Measurements from ENCODE around the gene TRAK1.

- TF ChIP-seq POLR2A (IDR thresholded peaks at IDR 0.05; ENCODE audit: low read length): no peak
- no peak for TF ChIP-seq GATA1 (IDR thresholded peaks at IDR 0.05; ENCODE audit: low read depth, low read length)
These were observed 15.5 kb downstream of the TRAK1 start for GRCh38 chr3:42106646-42107045.
